HepG2 (cell line): Measurements from ENCODE around the gene NTN5. TPM values are rescaled to one million over a fixed set of nuclear protein-coding genes. Genes with fewer than 3 reads are reported as not detected.

Experiments
- ATM ChIP-seq: fragments of 450-650 bp; IDR thresholded peaks from 2 replicates; pipeline ENCODE4 v1.7.1; 2017; ENCODE audit warnings: mild to moderate bottlenecking, borderline replicate concordance
- MTA3 ChIP-seq: sonication (generic); formaldehyde crosslinking; IDR thresholded peaks from 2 replicates; pipeline ENCODE4 v1.4.0; 2020; ENCODE audit warnings: missing genetic modification reagents
- ZNF564 ChIP-seq: sonication (generic); formaldehyde crosslinking; IDR thresholded peaks from 2 replicates; pipeline ENCODE4 v1.8.1; 2023; ENCODE audit warnings: mild to moderate bottlenecking, missing genetic modification reagents
- polyA plus RNA-seq, 8 experiments: library from polyadenylated mRNA; depleted of rRNA in 3 of 8; stranded (reverse) in 7 of 8; unstranded in 1 of 8; fragments of >200 nt; fragmentation: Illumina TruSeq in 4 of 8; extraction: Trizol in 4 of 8; gene quantifications; 2 replicates each; pipeline versions ENCODE4 v1.2.1 to v1.2.3, GENCODE V29; 2011 to 2016; ENCODE audit warnings: low read depth in 4 of 8, missing spikeins in 1 of 8, mixed read lengths in 1 of 8; ENCODE audit not compliant: insufficient read depth in 1 of 8
- total RNA-seq, 5 experiments: library from RNA; depleted of rRNA; stranded (reverse); fragments of >200 nt; fragmentation: Illumina TruSeq; extraction: Trizol; gene quantifications; 2 replicates each; pipeline ENCODE4 v1.2.3, GENCODE V29; 2016; ENCODE audit warnings: low read depth in 1 of 5
- TF ChIP-seq, protein P1 (sequence below): sonication (generic); formaldehyde crosslinking; IDR thresholded peaks from 2 replicates; pipeline ENCODE4 v1.5.0; 2020; ENCODE audit warnings: mild to moderate bottlenecking, missing genetic modification reagents
- TF ChIP-seq, protein P2 (sequence below): sonication (generic); formaldehyde crosslinking; IDR thresholded peaks from 2 replicates; pipeline ENCODE4 v1.4.0; 2020; ENCODE audit warnings: missing genetic modification reagents

NTN5 gene
- total and polyA plus RNA-seq, 2 of the 13 experiments (the other 11 are each of a cell fraction or from before 2014, with no cell fraction given), result 0.05 TPM; not detected in 1

- TF ChIP-seq MTA3, result no peak
- TF ChIP-seq, protein P1, sequence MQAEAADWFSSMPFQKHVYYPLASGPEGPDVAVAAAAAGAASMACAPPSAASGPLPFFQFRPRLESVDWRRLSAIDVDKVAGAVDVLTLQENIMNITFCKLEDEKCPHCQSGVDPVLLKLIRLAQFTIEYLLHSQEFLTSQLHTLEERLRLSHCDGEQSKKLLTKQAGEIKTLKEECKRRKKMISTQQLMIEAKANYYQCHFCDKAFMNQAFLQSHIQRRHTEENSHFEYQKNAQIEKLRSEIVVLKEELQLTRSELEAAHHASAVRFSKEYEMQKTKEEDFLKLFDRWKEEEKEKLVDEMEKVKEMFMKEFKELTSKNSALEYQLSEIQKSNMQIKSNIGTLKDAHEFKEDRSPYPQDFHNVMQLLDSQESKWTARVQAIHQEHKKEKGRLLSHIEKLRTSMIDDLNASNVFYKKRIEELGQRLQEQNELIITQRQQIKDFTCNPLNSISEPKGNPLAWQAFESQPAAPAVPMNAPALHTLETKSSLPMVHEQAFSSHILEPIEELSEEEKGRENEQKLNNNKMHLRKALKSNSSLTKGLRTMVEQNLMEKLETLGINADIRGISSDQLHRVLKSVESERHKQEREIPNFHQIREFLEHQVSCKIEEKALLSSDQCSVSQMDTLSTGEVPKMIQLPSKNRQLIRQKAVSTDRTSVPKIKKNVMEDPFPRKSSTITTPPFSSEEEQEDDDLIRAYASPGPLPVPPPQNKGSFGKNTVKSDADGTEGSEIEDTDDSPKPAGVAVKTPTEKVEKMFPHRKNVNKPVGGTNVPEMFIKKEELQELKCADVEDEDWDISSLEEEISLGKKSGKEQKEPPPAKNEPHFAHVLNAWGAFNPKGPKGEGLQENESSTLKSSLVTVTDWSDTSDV (CRISPR knock-in tag), result no peak
- no peak for TF ChIP-seq ATM
- TF ChIP-seq, protein P2, sequence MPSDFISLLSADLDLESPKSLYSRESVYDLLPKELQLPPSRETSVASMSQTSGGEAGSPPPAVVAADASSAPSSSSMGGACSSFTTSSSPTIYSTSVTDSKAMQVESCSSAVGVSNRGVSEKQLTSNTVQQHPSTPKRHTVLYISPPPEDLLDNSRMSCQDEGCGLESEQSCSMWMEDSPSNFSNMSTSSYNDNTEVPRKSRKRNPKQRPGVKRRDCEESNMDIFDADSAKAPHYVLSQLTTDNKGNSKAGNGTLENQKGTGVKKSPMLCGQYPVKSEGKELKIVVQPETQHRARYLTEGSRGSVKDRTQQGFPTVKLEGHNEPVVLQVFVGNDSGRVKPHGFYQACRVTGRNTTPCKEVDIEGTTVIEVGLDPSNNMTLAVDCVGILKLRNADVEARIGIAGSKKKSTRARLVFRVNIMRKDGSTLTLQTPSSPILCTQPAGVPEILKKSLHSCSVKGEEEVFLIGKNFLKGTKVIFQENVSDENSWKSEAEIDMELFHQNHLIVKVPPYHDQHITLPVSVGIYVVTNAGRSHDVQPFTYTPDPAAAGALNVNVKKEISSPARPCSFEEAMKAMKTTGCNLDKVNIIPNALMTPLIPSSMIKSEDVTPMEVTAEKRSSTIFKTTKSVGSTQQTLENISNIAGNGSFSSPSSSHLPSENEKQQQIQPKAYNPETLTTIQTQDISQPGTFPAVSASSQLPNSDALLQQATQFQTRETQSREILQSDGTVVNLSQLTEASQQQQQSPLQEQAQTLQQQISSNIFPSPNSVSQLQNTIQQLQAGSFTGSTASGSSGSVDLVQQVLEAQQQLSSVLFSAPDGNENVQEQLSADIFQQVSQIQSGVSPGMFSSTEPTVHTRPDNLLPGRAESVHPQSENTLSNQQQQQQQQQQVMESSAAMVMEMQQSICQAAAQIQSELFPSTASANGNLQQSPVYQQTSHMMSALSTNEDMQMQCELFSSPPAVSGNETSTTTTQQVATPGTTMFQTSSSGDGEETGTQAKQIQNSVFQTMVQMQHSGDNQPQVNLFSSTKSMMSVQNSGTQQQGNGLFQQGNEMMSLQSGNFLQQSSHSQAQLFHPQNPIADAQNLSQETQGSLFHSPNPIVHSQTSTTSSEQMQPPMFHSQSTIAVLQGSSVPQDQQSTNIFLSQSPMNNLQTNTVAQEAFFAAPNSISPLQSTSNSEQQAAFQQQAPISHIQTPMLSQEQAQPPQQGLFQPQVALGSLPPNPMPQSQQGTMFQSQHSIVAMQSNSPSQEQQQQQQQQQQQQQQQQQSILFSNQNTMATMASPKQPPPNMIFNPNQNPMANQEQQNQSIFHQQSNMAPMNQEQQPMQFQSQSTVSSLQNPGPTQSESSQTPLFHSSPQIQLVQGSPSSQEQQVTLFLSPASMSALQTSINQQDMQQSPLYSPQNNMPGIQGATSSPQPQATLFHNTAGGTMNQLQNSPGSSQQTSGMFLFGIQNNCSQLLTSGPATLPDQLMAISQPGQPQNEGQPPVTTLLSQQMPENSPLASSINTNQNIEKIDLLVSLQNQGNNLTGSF, result no peak
- TF ChIP-seq ZNF564 (CRISPR knock-in tag), result no peak
Measured at GRCh38 chr19:48696353-48697010, 23.7 kb upstream of the NTN5 start (continued).
